ENCODE results near the gene TAS2R4.
"Not testable (repeated sequence)": the region's sequence is repeated elsewhere in the genome, so short reads cannot be mapped to it uniquely, and the experiment has no call there.

Gene TAS2R4

GRCh38 chr7:141822432-141822831 lies 46.0 kb downstream of the TAS2R4 start:
- DNase-seq (ENCODE audit: low read depth, low spot score), result not testable (repeated sequence)

Measured in activated CD4-positive, CD25-positive, alpha-beta regulatory T cell treated with anti-CD3 and anti-CD28 coated beads, Interleukin-2, amount 50 U/mL, for 16 hours (primary cell).